NCI-H146 treated with DMSO at 0.1 percent for 48 hours (cell line): ENCODE data around the gene XDH.

Experiments used
- DNase-seq: peaks from one replicate; lab custom pipeline; 2025; ENCODE audit not compliant: unreplicated experiment; lab: John Stamatoyannopoulos, UW

The XDH gene

GRCh38 chr2:31366733-31367132, 47.8 kb downstream of the XDH start:
- DNase-seq = no peak

GRCh38 chr2:31365834-31366505, 48.6 kb downstream of the XDH start:
- no peak for DNase-seq

DNA sequence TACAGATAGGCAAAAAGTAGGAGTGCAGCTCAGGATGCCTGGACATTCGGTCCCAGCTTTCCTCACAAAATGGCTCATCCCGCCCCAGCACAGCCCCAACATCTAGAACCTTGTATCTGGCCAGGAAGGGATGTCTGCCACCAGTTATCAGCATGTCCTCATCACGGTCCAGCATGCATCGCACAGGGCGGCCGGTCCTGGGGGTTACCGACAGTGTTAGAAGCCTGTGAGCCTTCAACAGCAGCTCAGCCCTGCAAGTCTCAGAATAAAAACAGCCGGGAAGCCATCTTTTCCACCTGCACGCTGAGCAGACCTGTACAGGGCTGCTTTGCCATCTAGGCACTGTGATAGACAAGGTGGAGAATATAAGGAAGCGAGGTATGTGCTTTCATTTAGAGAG, 49.2 kb downstream of the XDH start:
- DNase-seq = no peak

GRCh38 chr2:31363956-31364750, 50.4 kb downstream of the XDH start:
- no peak for DNase-seq

DNA sequence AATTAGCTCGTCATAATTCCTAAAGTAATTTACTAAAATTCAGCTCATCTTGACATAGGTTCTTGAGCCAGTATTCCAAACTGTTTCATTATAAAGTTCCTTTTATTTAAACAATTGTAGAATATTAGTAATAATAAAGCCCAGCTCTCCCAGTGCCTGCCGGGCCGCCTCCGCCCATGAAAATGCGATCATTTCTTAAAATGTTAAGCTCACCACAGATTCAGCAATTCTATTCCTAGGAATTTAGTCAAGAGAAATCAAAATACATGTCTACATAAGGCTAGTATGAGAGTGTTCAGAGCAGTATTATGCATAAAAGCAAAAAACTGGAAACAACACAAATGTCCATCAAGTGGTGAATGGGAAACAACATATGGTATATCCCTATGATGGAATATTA, 52.0 kb downstream of the XDH start:
- DNase-seq = no peak

GRCh38 chr2:31359229-31359628, 55.3 kb downstream of the XDH start:
- no peak for DNase-seq

DNA sequence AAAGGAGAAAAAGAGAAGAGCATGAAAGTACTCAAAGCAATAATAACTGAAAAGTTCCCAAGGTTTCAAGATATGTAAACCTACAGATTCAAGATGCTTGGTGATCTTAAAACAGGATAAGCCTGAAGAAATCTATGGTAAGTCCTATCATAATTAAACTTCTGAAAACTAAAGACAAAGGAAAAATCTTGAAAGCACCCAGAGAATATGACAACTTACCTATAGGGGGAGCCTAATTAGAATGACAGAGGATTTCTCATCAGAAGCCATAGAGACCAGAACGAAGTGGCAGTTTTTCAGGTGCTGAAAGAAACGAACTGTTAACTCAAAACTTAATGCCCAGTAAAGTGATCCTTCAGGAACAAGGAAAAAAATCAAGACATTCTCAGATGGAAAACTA, 59.7 kb downstream of the XDH start:
- DNase-seq = no peak

GRCh38 chr2:31353179-31353578, 61.4 kb downstream of the XDH start:
- DNase-seq = no peak

- no peak for DNase-seq
Measured at GRCh38 chr2:31349684-31350083, 64.9 kb downstream of the XDH start.

DNA sequence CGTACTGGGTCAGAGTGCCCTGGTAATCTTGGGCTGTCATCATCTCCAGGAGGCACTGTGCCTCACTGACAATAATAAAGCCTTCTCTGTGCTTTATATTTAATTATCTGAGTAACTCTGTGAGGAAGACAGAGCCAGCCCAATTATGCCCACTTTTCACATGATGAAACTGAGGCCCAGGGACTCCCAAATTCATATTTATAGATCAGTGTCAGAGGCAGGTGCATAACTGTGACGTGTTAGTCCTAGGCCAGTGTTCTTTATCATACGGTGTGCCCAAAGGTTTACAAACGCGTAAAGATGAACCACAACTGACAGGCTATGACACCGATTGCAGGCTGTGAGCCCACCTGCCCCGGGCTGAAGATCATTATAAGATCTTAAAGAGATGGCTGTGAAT, 65.4 kb downstream of the XDH start:
- no peak for DNase-seq

GRCh38 chr2:31348618-31349017, 65.9 kb downstream of the XDH start:
- no peak for DNase-seq

DNA sequence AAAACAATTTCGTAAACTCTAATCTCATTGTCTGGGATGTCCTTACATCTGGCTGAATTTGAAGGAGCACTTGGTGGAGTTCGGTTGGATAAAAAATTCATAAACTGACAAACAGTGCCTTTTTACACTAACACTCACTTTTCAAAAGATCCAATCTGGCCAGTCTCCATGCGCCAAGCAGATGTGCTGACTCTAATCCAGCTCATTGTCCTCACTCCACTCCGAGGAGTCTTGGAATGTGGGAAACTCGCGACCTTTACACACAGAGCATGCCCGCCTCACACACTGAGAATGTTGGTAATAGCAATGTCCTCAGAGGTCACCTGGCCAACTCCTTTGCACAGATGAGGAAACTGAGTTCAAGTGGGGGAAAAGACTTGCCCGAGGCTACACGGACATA, 66.8 kb downstream of the XDH start:
- no peak for DNase-seq

DNA sequence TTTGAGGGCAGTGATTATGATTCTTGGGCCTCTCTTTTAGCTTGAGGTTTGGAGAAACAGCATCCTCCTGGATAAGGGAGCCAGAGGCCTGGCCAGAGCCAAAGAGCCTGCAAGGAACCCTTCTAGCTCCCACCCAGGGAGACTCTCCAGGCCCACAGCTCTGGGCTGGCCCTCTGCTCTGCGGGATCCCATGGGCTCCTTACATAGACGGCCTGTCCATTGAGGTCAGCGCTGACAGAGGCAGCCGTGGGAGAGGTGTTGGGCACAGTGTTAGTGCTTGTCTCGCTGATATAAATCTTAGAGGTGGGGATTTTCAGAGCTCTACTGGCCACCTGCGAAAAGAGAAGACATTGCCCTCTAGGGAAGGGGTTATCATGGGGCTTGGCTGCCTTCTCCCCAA, 67.2 kb downstream of the XDH start:
- DNase-seq = no peak

- no peak for DNase-seq
Measured at GRCh38 chr2:31344447-31344846, 70.1 kb downstream of the XDH start.

DNA sequence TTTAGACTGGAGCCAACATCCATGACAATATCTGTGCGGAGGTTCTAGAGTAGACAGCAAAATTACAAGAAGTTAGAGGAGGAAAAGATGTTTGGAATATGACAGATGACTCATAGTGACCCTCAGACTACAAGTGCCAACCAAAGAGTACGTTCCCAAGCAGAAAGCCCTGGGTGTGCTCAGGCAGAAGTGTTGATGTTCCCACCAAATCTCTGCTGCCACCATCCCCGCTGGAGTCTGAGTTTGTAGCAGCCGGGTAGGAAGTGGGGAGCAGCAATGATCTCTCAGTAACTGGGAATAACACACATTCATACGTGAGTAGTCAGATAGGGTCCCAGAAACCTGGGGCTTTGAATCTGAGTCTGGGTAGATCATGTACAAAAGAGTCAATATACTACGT, 73.2 kb downstream of the XDH start:
- no peak for DNase-seq

DNA sequence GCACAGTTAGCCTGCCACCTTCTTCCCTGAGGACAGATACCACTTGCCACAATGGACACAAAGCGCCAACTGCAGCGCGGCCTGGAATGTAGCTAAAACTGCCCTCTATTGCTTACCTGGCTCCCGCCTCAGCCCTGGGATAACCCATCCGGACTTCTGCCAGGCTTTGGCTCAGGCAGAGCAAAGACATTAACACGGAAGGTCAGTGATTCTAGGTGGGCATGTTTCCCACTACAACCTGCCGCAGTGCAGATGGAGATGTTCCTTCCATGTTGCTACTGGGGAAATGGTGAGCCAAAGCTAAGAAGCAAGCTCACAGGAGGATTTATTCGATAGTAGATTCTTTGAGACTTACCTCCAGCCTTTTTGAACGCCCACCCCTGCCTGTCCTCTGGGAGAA, 74.8 kb downstream of the XDH start:
- no peak for DNase-seq

GRCh38 chr2:31337860-31338259, 76.7 kb downstream of the XDH start:
- DNase-seq = no peak

DNA sequence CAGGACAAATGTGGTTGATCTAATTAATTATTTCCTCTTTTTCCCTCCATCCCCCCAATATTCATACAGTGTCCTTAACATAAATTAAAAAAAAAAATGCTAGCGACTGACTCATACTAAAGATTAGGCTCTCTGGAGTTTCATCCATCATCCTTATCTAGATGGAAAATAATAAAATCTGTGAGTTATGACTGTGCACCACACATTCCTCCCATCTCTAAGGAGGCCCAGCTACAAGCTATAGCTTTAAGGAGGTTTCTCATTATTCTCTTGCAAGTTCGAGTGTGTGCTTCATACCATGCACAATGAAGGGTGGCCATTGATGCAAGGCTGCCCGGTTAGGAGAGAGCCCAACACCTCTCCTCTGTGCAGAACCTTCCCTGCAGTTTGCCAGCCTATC, 77.3 kb downstream of the XDH start:
- no peak for DNase-seq

GRCh38 chr2:31335921-31336585, 78.5 kb downstream of the XDH start:
- DNase-seq = no peak

DNA sequence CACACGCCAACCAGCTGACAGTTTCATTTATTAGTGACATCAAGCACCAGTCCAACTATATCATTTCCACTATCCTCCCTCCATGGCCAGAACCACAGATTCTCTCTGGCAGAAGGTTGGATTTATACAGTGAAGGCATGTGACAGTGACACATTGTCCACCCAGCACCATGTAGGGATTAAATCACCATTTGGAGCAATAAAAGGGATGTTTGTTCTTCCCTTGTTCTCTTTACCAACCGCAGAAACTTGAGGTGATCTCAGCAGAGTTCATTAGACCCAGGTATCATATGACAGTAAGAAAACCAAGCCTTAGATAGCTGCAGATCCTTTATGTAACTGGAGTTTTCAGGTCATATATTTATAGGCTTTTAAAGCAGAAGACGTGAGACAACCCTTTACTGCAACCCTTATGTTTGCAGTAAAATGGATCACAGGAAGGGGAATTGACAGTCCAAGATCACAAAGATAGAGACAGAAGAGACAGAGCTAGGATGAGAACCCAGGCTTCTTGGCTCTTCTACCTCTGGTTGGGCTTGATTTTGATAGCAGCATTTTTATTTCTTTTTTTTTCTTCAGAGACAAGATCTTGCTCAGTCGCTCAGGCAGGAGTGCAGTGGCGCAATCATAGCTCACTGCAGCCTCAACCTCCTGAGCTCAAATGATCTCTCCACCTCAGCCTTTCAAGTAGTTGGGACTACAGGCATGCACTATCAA, 80.1 kb downstream of the XDH start:
- DNase-seq = no peak

- DNase-seq = peak; percentile 3
Measured at GRCh38 chr2:31333527-31334183, 80.9 kb downstream of the XDH start.
